Effector memory CD8-positive, alpha-beta T cell (primary cell): ENCODE measurements around the gene ANO10.
"Not testable (repeated sequence)": the region's sequence is repeated elsewhere in the genome, so short reads cannot be mapped to it uniquely, and the experiment has no call there.

ENCODE experiments used
- ATAC-seq: fragments of 150-1000 bp; cut with Tn5 transposase; replicated peaks from 2 replicates; pipeline ENCODE4 v1.10.0; 2021; ENCODE audit warnings: mild to moderate bottlenecking, moderate library complexity
- DNase-seq, 3 experiments: peaks; one replicate each; pipeline ENCODE4 v3.0.0; 2021
- H3K27ac Mint-ChIP-seq, 2 donors: one replicate each; pipeline ENCODE4 v1.8.0; 2022; ENCODE audit warnings: mild to moderate bottlenecking in 2 of 2, mixed read lengths in 2 of 2, moderate library complexity in 2 of 2
- H3K27me3 Mint-ChIP-seq, 2 donors: one replicate each; pipeline ENCODE4 v1.8.0; 2022; ENCODE audit warnings: mixed read lengths in 2 of 2
- H3K36me3 Mint-ChIP-seq: one replicate; pipeline ENCODE4 v1.8.0; 2022; ENCODE audit warnings: mild to moderate bottlenecking, moderate library complexity, mixed read lengths; ENCODE audit not compliant: insufficient read depth
- H3K4me1 Mint-ChIP-seq, 2 donors: one replicate each; pipeline ENCODE4 v1.8.0; 2022; ENCODE audit warnings: low read depth in 2 of 2, mixed read lengths in 2 of 2
- H3K4me3 Mint-ChIP-seq, 2 donors: one replicate each; pipeline ENCODE4 v1.8.0; 2022; ENCODE audit warnings: mild to moderate bottlenecking in 2 of 2, mixed read lengths in 2 of 2, moderate library complexity in 2 of 2
- H3K9me3 Mint-ChIP-seq, 2 donors: one replicate each; pipeline ENCODE4 v1.8.0; 2022; ENCODE audit warnings: mixed read lengths in 2 of 2

ANO10 gene

DNA sequence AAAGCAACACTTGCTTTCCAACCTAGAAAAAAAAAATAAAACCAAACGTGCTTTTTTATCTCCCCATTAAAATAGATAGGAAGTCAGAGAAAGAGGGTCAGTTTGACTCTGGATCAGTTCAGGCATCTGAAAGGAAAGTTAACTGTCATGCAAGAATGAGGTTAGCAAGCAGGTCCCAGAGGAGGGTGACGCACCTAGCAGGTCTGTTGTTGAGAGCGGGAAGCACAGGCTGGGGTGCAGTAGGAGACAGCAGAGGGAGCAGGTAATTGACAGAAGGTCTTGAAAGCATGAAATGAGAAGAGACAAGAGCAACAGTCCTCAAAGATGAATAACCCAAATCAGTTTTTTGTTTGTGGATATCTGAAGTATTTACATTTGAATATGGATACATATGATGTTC, 82.5 kb downstream of the ANO10 start:
- H3K27me3 Mint-ChIP-seq = no peaks in the 10 kb centered on the region
- no peaks in the 10 kb centered on the region for H3K4me1 Mint-ChIP-seq
- no peaks in the 10 kb centered on the region for H3K36me3 Mint-ChIP-seq
- no peak for DNase-seq
- no peaks in the 10 kb centered on the region for H3K9me3 Mint-ChIP-seq
- no peak for ATAC-seq
- H3K4me3 Mint-ChIP-seq = no peak overlapping the region
- no peak overlapping the region for H3K27ac Mint-ChIP-seq

GRCh38 chr3:43537225-43537624, 84.6 kb downstream of the ANO10 start:
- H3K4me3 Mint-ChIP-seq = no peak overlapping the region
- no peaks in the 10 kb centered on the region for H3K9me3 Mint-ChIP-seq
- no peak overlapping the region for H3K27ac Mint-ChIP-seq
- DNase-seq (no peak), ATAC-seq (no peak)
- H3K27me3 Mint-ChIP-seq = no peaks in the 10 kb centered on the region
- no peaks in the 10 kb centered on the region for H3K4me1 Mint-ChIP-seq
- H3K36me3 Mint-ChIP-seq = no peaks in the 10 kb centered on the region

GRCh38 chr3:43534675-43535074, 87.1 kb downstream of the ANO10 start:
- no peak for ATAC-seq
- DNase-seq = no peak
- no peaks in the 10 kb centered on the region for H3K9me3 Mint-ChIP-seq
- no peaks in the 10 kb centered on the region for H3K36me3 Mint-ChIP-seq
- H3K4me1 Mint-ChIP-seq = no peaks in the 10 kb centered on the region
- no peaks in the 10 kb centered on the region for H3K27me3 Mint-ChIP-seq
- H3K4me3 Mint-ChIP-seq = no peak overlapping the region
- no peak overlapping the region for H3K27ac Mint-ChIP-seq

DNA sequence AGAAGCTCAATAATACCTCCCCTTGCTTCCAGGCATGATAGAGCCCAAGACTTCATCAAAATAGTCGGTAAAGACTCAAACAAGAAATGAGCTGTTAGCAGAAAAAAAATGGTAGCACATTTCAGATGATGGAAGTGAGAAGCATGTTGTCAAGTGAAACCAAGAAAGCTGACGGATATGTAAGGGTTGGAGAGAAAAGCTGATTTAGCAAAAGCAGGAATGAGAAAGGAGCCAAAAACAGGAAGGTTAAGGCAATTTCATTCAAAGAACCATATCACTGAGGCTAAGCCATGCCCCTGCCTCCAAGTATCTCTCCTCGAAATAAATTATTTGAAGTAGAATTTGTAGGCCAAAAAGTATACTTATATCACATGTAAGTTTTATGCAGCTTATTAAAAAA, 88.8 kb downstream of the ANO10 start:
- H3K9me3 Mint-ChIP-seq = peaks cover 0 to 2% of the 10 kb centered on the region in 2 donors
- ATAC-seq (no peak), DNase-seq (no peak)
- H3K36me3 Mint-ChIP-seq = no peaks in the 10 kb centered on the region
- no peaks in the 10 kb centered on the region for H3K4me1 Mint-ChIP-seq
- no peak overlapping the region for H3K4me3 Mint-ChIP-seq
- no peaks in the 10 kb centered on the region for H3K27me3 Mint-ChIP-seq
- no peak overlapping the region for H3K27ac Mint-ChIP-seq

DNA sequence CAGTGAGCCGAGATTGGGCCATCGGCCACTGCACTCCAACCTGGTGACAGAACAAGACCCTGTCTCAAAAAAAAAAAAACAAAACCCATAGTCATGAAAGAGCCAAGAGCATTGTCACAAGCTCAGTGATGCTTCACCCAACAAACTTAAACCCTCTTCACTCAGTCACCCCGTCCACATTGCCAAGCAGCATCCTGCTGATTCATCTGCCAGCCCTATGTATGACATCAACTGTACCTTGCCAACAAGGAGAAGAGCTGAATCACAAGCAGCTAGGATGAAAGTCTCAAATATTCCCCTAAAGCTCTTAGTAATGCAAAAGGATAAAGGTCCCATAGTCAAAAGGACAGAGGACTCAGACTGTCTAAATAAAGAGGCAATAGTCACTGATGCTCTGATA, 90.0 kb downstream of the ANO10 start:
- H3K36me3 Mint-ChIP-seq = no peaks in the 10 kb centered on the region
- ATAC-seq (no peak), DNase-seq (no peak)
- H3K4me1 Mint-ChIP-seq = no peaks in the 10 kb centered on the region
- H3K4me3 Mint-ChIP-seq = no peak overlapping the region
- H3K27ac Mint-ChIP-seq = no peak overlapping the region
- peaks cover 0 to 2% of the 10 kb centered on the region in 2 donors for H3K9me3 Mint-ChIP-seq
- H3K27me3 Mint-ChIP-seq = no peaks in the 10 kb centered on the region

DNA sequence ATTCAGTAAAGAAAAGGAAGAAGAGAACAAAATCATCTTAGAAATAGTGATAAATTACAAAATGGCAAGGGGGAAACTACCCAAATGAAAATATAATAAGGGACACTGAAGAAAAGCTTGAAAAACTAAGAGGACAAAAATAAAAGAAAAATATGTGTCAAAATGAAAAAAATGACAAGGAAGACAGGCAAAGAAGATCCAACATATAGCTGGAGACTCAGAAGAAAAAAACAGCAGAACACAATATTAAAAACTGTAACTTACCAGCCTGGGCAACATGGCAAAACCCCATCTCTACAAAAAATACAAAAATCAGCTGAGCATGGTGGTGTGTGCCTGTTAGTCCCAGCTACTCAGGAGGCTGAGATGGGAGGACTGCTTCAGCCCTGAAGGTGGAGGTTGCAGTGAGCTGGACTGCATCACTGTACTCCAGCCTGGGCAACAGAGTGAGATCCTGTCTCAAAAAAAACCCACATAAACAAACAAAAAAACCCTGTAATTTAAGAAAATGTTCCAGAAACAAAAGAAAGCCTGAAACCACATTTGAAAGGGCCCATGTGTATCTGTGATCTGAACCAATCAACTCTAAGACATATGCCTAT, 93.2 kb downstream of the ANO10 start:
- DNase-seq (no peak), ATAC-seq (no peak)
- H3K4me3 Mint-ChIP-seq = no peak overlapping the region
- H3K27ac Mint-ChIP-seq = no peak overlapping the region
- H3K4me1 Mint-ChIP-seq = no peaks in the 10 kb centered on the region
- no peaks in the 10 kb centered on the region for H3K36me3 Mint-ChIP-seq
- H3K9me3 Mint-ChIP-seq = peaks cover 0 to 2% of the 10 kb centered on the region in 2 donors
- no peaks in the 10 kb centered on the region for H3K27me3 Mint-ChIP-seq

- DNase-seq = no peak
- Mint-ChIP-seq H3K9me3 (peaks cover 0 to 2% of the 10 kb centered on the region in 2 donors), H3K4me3 (no peak overlapping the region), H3K27me3 (no peaks in the 10 kb centered on the region), H3K4me1 (no peaks in the 10 kb centered on the region), H3K27ac (no peak overlapping the region), H3K36me3 (no peaks in the 10 kb centered on the region)
- no peak for ATAC-seq
Observed at GRCh38 chr3:43526956-43527355, 94.9 kb downstream of the ANO10 start.

DNA sequence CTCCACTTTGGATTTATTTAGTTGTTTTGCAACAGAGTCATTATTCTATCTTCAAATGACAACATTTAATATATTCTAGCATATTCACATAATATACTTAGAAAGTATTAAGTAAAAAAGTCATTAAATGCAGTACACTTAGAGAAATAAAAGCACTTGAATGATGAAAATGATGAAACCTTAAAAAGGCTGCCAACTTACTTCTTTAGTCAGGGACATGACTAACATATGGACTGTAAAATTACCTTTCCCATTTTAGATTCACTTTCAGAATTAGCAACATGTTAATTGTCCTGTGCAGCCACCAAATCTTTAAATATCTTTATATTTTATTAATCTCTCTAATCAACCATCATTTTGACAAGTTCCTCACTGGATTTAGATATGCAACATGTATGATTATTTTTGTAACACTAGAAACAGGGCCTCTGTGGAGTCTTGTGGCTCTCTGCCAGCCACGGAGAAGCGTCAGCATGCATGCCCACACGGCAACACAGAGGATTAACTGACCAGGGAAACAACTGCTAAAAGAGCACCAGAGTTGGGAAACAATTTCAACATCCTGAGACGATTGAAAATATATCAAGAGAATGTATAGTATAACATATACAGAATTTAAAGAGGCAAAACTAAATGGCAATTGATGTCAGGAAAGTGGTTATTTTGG, 95.7 kb downstream of the ANO10 start:
- peaks cover 0 to 2% of the 10 kb centered on the region in 2 donors for H3K9me3 Mint-ChIP-seq
- DNase-seq = no peak
- H3K36me3 Mint-ChIP-seq = no peaks in the 10 kb centered on the region
- H3K4me3 Mint-ChIP-seq = no peak overlapping the region
- no peaks in the 10 kb centered on the region for H3K27me3 Mint-ChIP-seq
- H3K4me1 Mint-ChIP-seq = no peaks in the 10 kb centered on the region
- no peak for ATAC-seq
- H3K27ac Mint-ChIP-seq = no peak overlapping the region

DNA sequence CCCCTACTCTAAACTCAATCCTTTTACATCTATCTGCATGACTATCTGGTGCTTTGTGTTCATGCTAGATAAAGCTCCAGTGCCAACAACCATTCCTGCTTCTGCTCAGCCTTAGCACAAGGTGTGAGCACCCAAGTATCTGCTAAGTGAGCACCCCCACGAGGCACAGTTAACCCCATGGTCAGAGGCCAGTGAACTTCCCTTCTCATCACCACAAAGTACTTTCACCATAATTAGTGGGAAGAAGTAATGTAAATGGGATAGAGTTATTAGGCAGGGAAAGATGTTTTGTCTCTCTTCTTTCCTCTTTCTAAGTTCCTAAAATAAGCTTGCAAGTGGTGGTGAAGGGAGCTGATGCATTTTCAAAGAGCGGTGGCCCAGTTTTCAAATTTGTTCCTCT, 96.4 kb downstream of the ANO10 start:
- H3K27ac Mint-ChIP-seq = no peak overlapping the region
- ATAC-seq (no peak), DNase-seq (no peak)
- no peaks in the 10 kb centered on the region for H3K4me1 Mint-ChIP-seq
- H3K36me3 Mint-ChIP-seq = no peaks in the 10 kb centered on the region
- H3K9me3 Mint-ChIP-seq = peaks cover 0 to 2% of the 10 kb centered on the region in 2 donors
- H3K27me3 Mint-ChIP-seq = no peaks in the 10 kb centered on the region
- H3K4me3 Mint-ChIP-seq = no peak overlapping the region

DNA sequence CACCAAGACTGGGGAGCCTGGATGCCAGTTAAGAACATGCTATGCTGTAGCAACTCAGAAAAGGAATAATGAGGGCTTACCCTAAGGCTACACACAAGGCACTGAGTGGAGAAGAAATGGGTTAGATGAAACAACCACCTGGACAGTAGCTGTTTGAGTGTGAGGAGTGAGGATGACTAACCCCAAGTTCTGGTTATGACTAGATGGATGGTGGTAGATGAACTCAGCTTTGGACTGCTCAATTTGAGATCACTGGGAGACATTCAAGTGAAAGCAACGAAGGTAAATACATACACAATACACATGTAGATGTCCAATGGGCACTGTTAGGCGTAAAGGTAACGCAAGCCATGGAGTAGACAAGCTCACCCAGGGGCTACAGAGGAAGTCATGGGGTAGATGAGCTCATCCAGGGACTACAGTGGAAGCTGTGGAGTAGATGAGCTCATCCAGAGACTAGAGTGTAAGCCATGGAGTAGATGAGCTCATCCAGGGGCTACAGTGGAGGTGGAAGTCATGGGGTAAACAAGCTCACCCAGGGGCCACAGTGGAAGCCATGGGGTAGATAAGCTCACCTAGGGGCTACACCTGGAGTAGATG, 98.3 kb downstream of the ANO10 start:
- no peaks in the 10 kb centered on the region for H3K36me3 Mint-ChIP-seq
- no peak overlapping the region for H3K27ac Mint-ChIP-seq
- no peak for DNase-seq
- H3K4me1 Mint-ChIP-seq = no peaks in the 10 kb centered on the region
- no peak for ATAC-seq
- H3K27me3 Mint-ChIP-seq = no peaks in the 10 kb centered on the region
- H3K4me3 Mint-ChIP-seq = no peak overlapping the region
- peaks cover 5 to 16% of the 10 kb centered on the region in 2 donors for H3K9me3 Mint-ChIP-seq

DNA sequence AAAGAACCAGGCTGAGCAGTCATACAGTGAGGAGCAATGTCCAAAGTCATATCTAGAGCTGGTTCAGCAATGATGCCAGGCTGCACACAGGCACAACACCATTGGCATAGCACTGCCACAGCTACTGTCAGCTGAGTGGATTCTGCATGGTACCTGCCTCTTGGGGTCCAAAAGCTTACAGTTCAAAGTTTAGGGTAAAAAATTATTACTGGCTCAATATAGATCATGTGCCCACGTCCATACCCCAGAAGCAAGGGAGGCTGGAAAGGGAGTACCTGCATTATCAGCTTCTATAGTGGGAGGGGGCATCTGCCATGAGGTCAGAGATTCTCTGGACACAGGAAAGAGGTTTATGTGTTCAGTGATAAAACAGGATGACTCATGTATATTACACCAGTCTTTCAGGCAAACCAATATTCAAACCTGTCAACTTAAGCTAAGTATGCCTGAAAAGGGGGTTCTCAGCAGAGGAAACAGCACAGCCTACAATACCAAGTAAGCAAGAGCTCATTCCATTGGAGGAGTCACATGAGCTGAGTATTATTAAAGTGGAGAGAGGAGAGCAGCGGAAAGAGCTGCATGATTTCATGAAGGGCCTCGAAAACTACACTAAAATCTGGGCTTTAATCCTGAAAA, 99.0 kb downstream of the ANO10 start:
- Mint-ChIP-seq H3K9me3 (peaks cover 2 to 17% of the 10 kb centered on the region in 2 donors), H3K36me3 (no peaks in the 10 kb centered on the region), H3K4me3 (no peak overlapping the region), H3K4me1 (no peaks in the 10 kb centered on the region), H3K27me3 (no peaks in the 10 kb centered on the region), H3K27ac (no peak overlapping the region)
- DNase-seq (no peak), ATAC-seq (no peak)

- ATAC-seq = no peak
- no peak overlapping the region for H3K4me3 Mint-ChIP-seq
- DNase-seq = no peak
- H3K27ac Mint-ChIP-seq = no peak overlapping the region
- peaks cover 2 to 17% of the 10 kb centered on the region in 2 donors for H3K9me3 Mint-ChIP-seq
- H3K4me1 Mint-ChIP-seq = no peaks in the 10 kb centered on the region
- H3K27me3 Mint-ChIP-seq = no peaks in the 10 kb centered on the region
- no peaks in the 10 kb centered on the region for H3K36me3 Mint-ChIP-seq
Observed at GRCh38 chr3:43521941-43522340, 99.9 kb downstream of the ANO10 start.

DNA sequence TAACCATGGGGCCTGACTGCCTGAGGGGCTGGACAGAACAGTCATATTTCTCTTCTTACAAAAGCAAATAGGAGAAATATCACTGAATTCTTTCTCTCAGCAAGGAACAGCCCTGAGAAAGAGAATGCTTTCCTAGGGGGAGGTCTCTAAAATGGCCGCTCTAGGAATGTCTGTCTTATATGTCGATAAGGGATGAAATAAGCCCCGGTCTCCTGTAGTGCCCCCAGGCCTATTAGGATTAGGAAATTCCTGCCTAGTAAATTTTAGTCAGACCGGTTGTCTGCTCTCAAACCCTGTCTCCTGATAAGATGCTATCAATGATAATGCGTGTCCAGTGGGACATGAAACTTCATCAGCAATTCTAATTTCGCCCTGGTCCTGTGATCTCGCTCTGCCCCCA, 103.3 kb downstream of the ANO10 start:
- not testable (repeated sequence) for H3K27me3 Mint-ChIP-seq, H3K36me3 Mint-ChIP-seq, ATAC-seq, H3K4me1 Mint-ChIP-seq, H3K4me3 Mint-ChIP-seq, DNase-seq, H3K27ac Mint-ChIP-seq
- H3K9me3 Mint-ChIP-seq = peaks cover 2 to 17% of the 10 kb centered on the region in 2 donors
